H1 (cell line): ENCODE results near the gene HYLS1. TPM values are rescaled to one million over a fixed set of nuclear protein-coding genes. Genes with fewer than 3 reads are reported as not detected.

Experiments used
- CTCF ChIP-seq, 3 experiments: IDR thresholded peaks; 1 replicate in 2 of 3; 2 replicates in 1 of 3; pipeline versions ENCODE4 v1.5.1 to v1.6.1; 2011; ENCODE audit warnings: low read length in 3 of 3, mild to moderate bottlenecking in 3 of 3, inconsistent platforms in 2 of 3, low read depth in 1 of 3, moderate library complexity in 1 of 3; ENCODE audit not compliant: insufficient read depth in 1 of 3; ENCODE audit errors: control extremely low read depth in 1 of 3
- RXRA ChIP-seq: IDR thresholded peaks from 2 replicates; pipeline ENCODE4 v1.6.1; 2011; ENCODE audit warnings: low read depth, mild to moderate bottlenecking, low read length, moderate library complexity; ENCODE audit not compliant: insufficient read depth
- polyA plus RNA-seq, 7 experiments: library from polyadenylated mRNA; depleted of rRNA in 3 of 7; stranded (reverse) in 5 of 7; unstranded in 2 of 7; fragments of >200 nt in 5 of 7; fragments of 200-250 nt in 2 of 7; gene quantifications; 1 replicate in 5 of 7; 2 replicates in 1 of 7; 4 replicates in 1 of 7; pipeline versions ENCODE4 v1.2.1 to v1.2.3, GENCODE V29; 2011 to 2013; ENCODE audit warnings: missing spikeins in 2 of 7, mixed read lengths in 2 of 7
- total RNA-seq: library from RNA; stranded (reverse); fragmentation: NEBNext Ultra II Directional; extraction: Animal tissue kit (Norgen Biotek cat#: 25700); gene quantifications from 2 replicates; pipeline ENCODE4 v1.2.1, GENCODE V29; 2021

HYLS1 gene
- total and polyA plus RNA-seq, 2 of the 8 experiments (the other 6 are each of a cell fraction or from before 2014, with no cell fraction given): 5.1 to 11.6 TPM

- TF ChIP-seq CTCF (IDR thresholded peaks at IDR 0.05; ENCODE audit: control extremely low read depth in 1 of 3, insufficient read depth in 1 of 3, low read depth in 1 of 3, low read length in 3 of 3): no peak
- no peak for TF ChIP-seq RXRA
- TF ChIP-seq, all 59 proteins: peak for 0
Observed at GRCh38 chr11:125924384-125925007, 37.0 kb downstream of the HYLS1 start (continued).
